ENCODE measurements around the gene CNTNAP4.

Gene CNTNAP4

GRCh38 chr16:76336112-76336511 lies 58.9 kb downstream of the CNTNAP4 start:
- no peak for DNase-seq
- in situ Hi-C loops (cut with HindIII; ENCODE audit: low pct_ligation_motif_present, low sequenced_read_pairs): no loop called here
- Histone ChIP-seq H3K27ac (no peak overlapping the region), H3K4me3 (ENCODE audit: low read depth, low read length) (no peak overlapping the region), H3K36me3 (replicated peaks) (no peaks in the 10 kb centered on the region), H3K27me3 (replicated peaks) (no peaks in the 10 kb centered on the region)
- no peak for TF ChIP-seq CTCF (IDR thresholded peaks at IDR 0.05; ENCODE audit: low read depth, low read length, missing control alignments)

- no peak for DNase-seq
Observed at GRCh38 chr16:76338472-76338871, 61.3 kb downstream of the CNTNAP4 start.

GRCh38 chr16:76343769-76344168 lies 66.6 kb downstream of the CNTNAP4 start:
- no peak overlapping the region for H3K27ac ChIP-seq
- H3K36me3 ChIP-seq (replicated peaks): no peaks in the 10 kb centered on the region
- no peak for TF ChIP-seq CTCF (IDR thresholded peaks at IDR 0.05; ENCODE audit: low read depth, low read length, missing control alignments)
- DNase-seq: no peak
- H3K27me3 ChIP-seq (replicated peaks): no peaks in the 10 kb centered on the region
- H3K4me3 ChIP-seq (ENCODE audit: low read depth, low read length): no peak overlapping the region
- in situ Hi-C loops (cut with HindIII; ENCODE audit: low pct_ligation_motif_present, low sequenced_read_pairs): no loop called here

More at GRCh38 chr16:76338472-76338871, 61.3 kb downstream of the CNTNAP4 start:
- Histone ChIP-seq H3K36me3 (replicated peaks) (no peaks in the 10 kb centered on the region), H3K27me3 (replicated peaks) (no peaks in the 10 kb centered on the region), H3K27ac (no peak overlapping the region), H3K4me3 (ENCODE audit: low read depth, low read length) (no peak overlapping the region)
- in situ Hi-C loops (cut with HindIII; ENCODE audit: low pct_ligation_motif_present, low sequenced_read_pairs): no loop called here
- no peak for TF ChIP-seq CTCF (IDR thresholded peaks at IDR 0.05; ENCODE audit: low read depth, low read length, missing control alignments)

- TF ChIP-seq CTCF (IDR thresholded peaks at IDR 0.05; ENCODE audit: low read depth, low read length, missing control alignments): no peak
- Histone ChIP-seq H3K27ac (no peak overlapping the region), H3K27me3 (replicated peaks) (no peaks in the 10 kb centered on the region), H3K36me3 (replicated peaks) (no peaks in the 10 kb centered on the region), H3K4me3 (ENCODE audit: low read depth, low read length) (no peak overlapping the region)
- DNase-seq: no peak
- in situ Hi-C loops (cut with HindIII; ENCODE audit: low pct_ligation_motif_present, low sequenced_read_pairs): no loop called here
Observed at GRCh38 chr16:76345163-76345661, 68.0 kb downstream of the CNTNAP4 start.

- Histone ChIP-seq H3K27ac (no peak overlapping the region), H3K27me3 (replicated peaks) (no peaks in the 10 kb centered on the region), H3K4me3 (ENCODE audit: low read depth, low read length) (no peak overlapping the region), H3K36me3 (replicated peaks) (no peaks in the 10 kb centered on the region)
- no peak for DNase-seq
- in situ Hi-C loops (cut with HindIII; ENCODE audit: low pct_ligation_motif_present, low sequenced_read_pairs): no loop called here
- TF ChIP-seq CTCF (IDR thresholded peaks at IDR 0.05; ENCODE audit: low read depth, low read length, missing control alignments): no peak
Observed at GRCh38 chr16:76346210-76346609, 69.0 kb downstream of the CNTNAP4 start.

- in situ Hi-C loops (cut with HindIII; ENCODE audit: low pct_ligation_motif_present, low sequenced_read_pairs): no loop called here
- Histone ChIP-seq H3K4me3 (ENCODE audit: low read depth, low read length) (no peak overlapping the region), H3K27me3 (replicated peaks) (no peaks in the 10 kb centered on the region), H3K27ac (no peak overlapping the region), H3K36me3 (replicated peaks) (no peaks in the 10 kb centered on the region)
- DNase-seq: no peak
- TF ChIP-seq CTCF (IDR thresholded peaks at IDR 0.05; ENCODE audit: low read depth, low read length, missing control alignments): no peak
Observed at GRCh38 chr16:76351441-76351840, 74.2 kb downstream of the CNTNAP4 start.
